ENCODE data around the gene DOCK3. TPM values are rescaled to one million over a fixed set of nuclear protein-coding genes. Genes with fewer than 3 reads are reported as not detected.

The DOCK3 gene
- total RNA-seq, 1 donor: 0.36 TPM

DNA sequence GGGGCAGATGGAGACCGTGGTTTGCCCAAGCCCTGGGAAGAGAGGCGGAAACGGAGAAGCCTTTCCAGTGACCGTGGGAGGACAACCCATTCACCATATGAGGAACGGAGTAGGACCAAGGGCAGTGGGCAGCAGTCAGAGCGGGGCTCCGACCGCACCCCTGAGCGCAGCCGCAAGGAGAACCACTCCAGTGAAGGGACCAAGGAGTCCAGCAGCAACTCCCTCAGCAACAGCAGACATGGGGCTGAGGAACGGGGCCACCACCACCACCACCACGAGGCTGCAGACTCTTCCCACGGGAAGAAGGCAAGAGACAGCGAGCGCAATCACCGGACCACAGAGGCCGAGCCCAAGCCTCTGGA lies 718.4 kb downstream of the DOCK3 start:
- H3K4me1 ChIP-seq (ENCODE audit: insufficient read depth, low read length): peaks cover 25% of the 10 kb centered on the region
- no peak for DNase-seq (ENCODE audit: insufficient read length, low spot score, missing footprints)
- H3K79me2 ChIP-seq (ENCODE audit: insufficient read depth, low read length): peaks cover 62% of the 10 kb centered on the region
- H3K9me3 ChIP-seq (ENCODE audit: low read depth, low read length): no peaks in the 10 kb centered on the region
- peak overlapping the region; percentile 57 for H3K27ac ChIP-seq (ENCODE audit: low read depth, low read length)
- H3K36me3 ChIP-seq (ENCODE audit: insufficient read depth, low read length): peaks cover 74% of the 10 kb centered on the region
- H2AFZ ChIP-seq (ENCODE audit: low read length): no peak overlapping the region
- H4K20me1 ChIP-seq (ENCODE audit: insufficient read depth, low read length): peaks cover 64% of the 10 kb centered on the region
- TF ChIP-seq CTCF (IDR thresholded peaks at IDR 0.05; ENCODE audit: extremely low read depth, low read depth, low read length): no peak
- no peaks in the 10 kb centered on the region for H3K27me3 ChIP-seq (ENCODE audit: insufficient read depth, low read length)
- H3K4me2 ChIP-seq (ENCODE audit: insufficient read depth, low read length): no peak overlapping the region
- H3K4me3 ChIP-seq (ENCODE audit: insufficient read depth, low read length): no peak overlapping the region

DNA sequence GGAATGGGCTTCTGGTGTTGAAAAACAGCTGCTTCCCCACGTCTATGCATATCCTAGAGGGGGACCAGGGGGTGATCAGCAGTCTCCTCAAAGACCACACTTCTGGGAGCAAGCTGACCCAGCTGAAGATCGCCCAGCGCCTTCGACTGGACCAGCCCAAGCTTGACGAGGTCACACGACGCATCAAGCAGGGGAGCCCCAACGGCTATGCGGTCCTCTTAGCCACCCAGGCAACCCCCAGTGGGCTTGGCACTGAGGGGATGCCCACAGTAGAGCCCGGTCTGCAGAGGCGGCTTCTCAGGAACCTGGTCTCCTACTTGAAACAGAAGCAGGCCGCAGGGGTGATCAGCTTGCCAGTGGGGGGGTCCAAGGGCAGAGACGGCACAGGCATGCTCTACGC lies 718.8 kb downstream of the DOCK3 start:
- H3K36me3 ChIP-seq (ENCODE audit: insufficient read depth, low read length): peaks cover 72% of the 10 kb centered on the region
- H3K79me2 ChIP-seq (ENCODE audit: insufficient read depth, low read length): peaks cover 59% of the 10 kb centered on the region
- no peak overlapping the region for H2AFZ ChIP-seq (ENCODE audit: low read length)
- no peak overlapping the region for H3K27ac ChIP-seq (ENCODE audit: low read depth, low read length)
- no peak overlapping the region for H3K4me2 ChIP-seq (ENCODE audit: insufficient read depth, low read length)
- peak; percentile 58 for DNase-seq (ENCODE audit: insufficient read length, low spot score, missing footprints)
- H3K4me3 ChIP-seq (ENCODE audit: insufficient read depth, low read length): no peak overlapping the region
- peaks cover 59% of the 10 kb centered on the region for H4K20me1 ChIP-seq (ENCODE audit: insufficient read depth, low read length)
- H3K27me3 ChIP-seq (ENCODE audit: insufficient read depth, low read length): no peaks in the 10 kb centered on the region
- no peaks in the 10 kb centered on the region for H3K9me3 ChIP-seq (ENCODE audit: low read depth, low read length)
- TF ChIP-seq CTCF (IDR thresholded peaks at IDR 0.05; ENCODE audit: extremely low read depth, low read depth, low read length): no peak
- H3K4me1 ChIP-seq (ENCODE audit: insufficient read depth, low read length): peaks cover 28% of the 10 kb centered on the region

GRCh38 chr3:51394541-51394940 lies 719.8 kb downstream of the DOCK3 start:
- H3K4me2 ChIP-seq (ENCODE audit: insufficient read depth, low read length): peak overlapping the region; percentile 38
- peaks cover 31% of the 10 kb centered on the region for H3K4me1 ChIP-seq (ENCODE audit: insufficient read depth, low read length)
- peaks cover 51% of the 10 kb centered on the region for H4K20me1 ChIP-seq (ENCODE audit: insufficient read depth, low read length)
- peaks cover 59% of the 10 kb centered on the region for H3K79me2 ChIP-seq (ENCODE audit: insufficient read depth, low read length)
- H3K27ac ChIP-seq (ENCODE audit: low read depth, low read length): peak overlapping the region; percentile 28
- H3K9me3 ChIP-seq (ENCODE audit: low read depth, low read length): no peaks in the 10 kb centered on the region
- H3K27me3 ChIP-seq (ENCODE audit: insufficient read depth, low read length): no peaks in the 10 kb centered on the region
- peaks cover 67% of the 10 kb centered on the region for H3K36me3 ChIP-seq (ENCODE audit: insufficient read depth, low read length)
- TF ChIP-seq CTCF (IDR thresholded peaks at IDR 0.05; ENCODE audit: extremely low read depth, low read depth, low read length): no peak
- no peak overlapping the region for H2AFZ ChIP-seq (ENCODE audit: low read length)
- no peak overlapping the region for H3K4me3 ChIP-seq (ENCODE audit: insufficient read depth, low read length)
- no peak for DNase-seq (ENCODE audit: insufficient read length, low spot score, missing footprints)

- H3K4me3 ChIP-seq (ENCODE audit: insufficient read depth, low read length): no peak overlapping the region
- H3K9me3 ChIP-seq (ENCODE audit: low read depth, low read length): no peaks in the 10 kb centered on the region
- peaks cover 24% of the 10 kb centered on the region for H3K4me1 ChIP-seq (ENCODE audit: insufficient read depth, low read length)
- H3K36me3 ChIP-seq (ENCODE audit: insufficient read depth, low read length): peaks cover 65% of the 10 kb centered on the region
- H2AFZ ChIP-seq (ENCODE audit: low read length): no peak overlapping the region
- H4K20me1 ChIP-seq (ENCODE audit: insufficient read depth, low read length): peaks cover 42% of the 10 kb centered on the region
- no peak overlapping the region for H3K4me2 ChIP-seq (ENCODE audit: insufficient read depth, low read length)
- DNase-seq (ENCODE audit: insufficient read length, low spot score, missing footprints): peak; percentile 80
- no peak overlapping the region for H3K27ac ChIP-seq (ENCODE audit: low read depth, low read length)
- H3K79me2 ChIP-seq (ENCODE audit: insufficient read depth, low read length): peaks cover 57% of the 10 kb centered on the region
- no peaks in the 10 kb centered on the region for H3K27me3 ChIP-seq (ENCODE audit: insufficient read depth, low read length)
- no peak for TF ChIP-seq CTCF (IDR thresholded peaks at IDR 0.05; ENCODE audit: extremely low read depth, low read depth, low read length)
These were observed 720.9 kb downstream of the DOCK3 start for GRCh38 chr3:51395493-51396213.

Measured in osteoblast (primary cell).